ELF-1 (cell line): ENCODE measurements around the gene EMILIN2.

Experiments used
- DNase-seq: peaks from one replicate; pipeline ENCODE4 v3.0.0-alpha.2; 2016; ENCODE audit warnings: low read depth, low spot score

The EMILIN2 gene

GRCh38 chr18:2874765-2875164 lies 28.0 kb downstream of the EMILIN2 start:
- DNase-seq, result no peak

GRCh38 chr18:2878656-2879330 lies 32.0 kb downstream of the EMILIN2 start:
- DNase-seq, result no peak

- DNase-seq, result no peak
Measured at GRCh38 chr18:2879889-2880288, 33.1 kb downstream of the EMILIN2 start.

GRCh38 chr18:2880473-2880872 lies 33.7 kb downstream of the EMILIN2 start:
- DNase-seq, result no peak

GRCh38 chr18:2881088-2881839 lies 34.5 kb downstream of the EMILIN2 start:
- DNase-seq, result peak; percentile 31

- DNase-seq, result no peak
Measured at GRCh38 chr18:2881840-2882195, 35.0 kb downstream of the EMILIN2 start.

GRCh38 chr18:2882201-2882600 lies 35.4 kb downstream of the EMILIN2 start:
- DNase-seq, result no peak

- no peak for DNase-seq
Measured at GRCh38 chr18:2883076-2883735, 36.4 kb downstream of the EMILIN2 start.

- no peak for DNase-seq
Measured at GRCh38 chr18:2884706-2885285, 38.0 kb downstream of the EMILIN2 start.

GRCh38 chr18:2887470-2887869 lies 40.7 kb downstream of the EMILIN2 start:
- no peak for DNase-seq

GRCh38 chr18:2889761-2890192 lies 43.0 kb downstream of the EMILIN2 start:
- DNase-seq, result no peak

- DNase-seq, result no peak
Measured at GRCh38 chr18:2890606-2891005, 43.8 kb downstream of the EMILIN2 start.

- DNase-seq, result no peak
Measured at GRCh38 chr18:2891526-2892431, 45.0 kb downstream of the EMILIN2 start.

GRCh38 chr18:2893056-2893455 lies 46.2 kb downstream of the EMILIN2 start:
- no peak for DNase-seq

GRCh38 chr18:2893676-2894075 lies 46.9 kb downstream of the EMILIN2 start:
- no peak for DNase-seq

GRCh38 chr18:2894131-2894840 lies 47.5 kb downstream of the EMILIN2 start:
- peak; percentile 32 for DNase-seq

- no peak for DNase-seq
Measured at GRCh38 chr18:2894841-2895370, 48.1 kb downstream of the EMILIN2 start.

GRCh38 chr18:2895391-2895790 lies 48.6 kb downstream of the EMILIN2 start:
- DNase-seq, result no peak

- DNase-seq, result no peak
Measured at GRCh38 chr18:2896990-2897389, 50.2 kb downstream of the EMILIN2 start.

- DNase-seq, result no peak
Measured at GRCh38 chr18:2897448-2898185, 50.8 kb downstream of the EMILIN2 start.
